Measurements from ENCODE around the gene ALPL. TPM values are rescaled to one million over a fixed set of nuclear protein-coding genes. Genes with fewer than 3 reads are reported as not detected.

The ALPL gene
- total RNA-seq, 2 experiments from 2014 or later = not detected

GRCh38 chr1:21524686-21525339 lies 15.6 kb downstream of the ALPL start:
- Mint-ChIP-seq H3K36me3 (ENCODE audit: low read depth) (no peaks in the 10 kb centered on the region), H3K4me1 (no peaks in the 10 kb centered on the region), H3K4me3 (no peak overlapping the region), H3K27ac (no peak overlapping the region), H3K9me3 (no peaks in the 10 kb centered on the region), H3K27me3 (peaks cover 6% of the 10 kb centered on the region)
- ChIA-PET POLR2A (no interaction called here), CTCF (no interaction called here)
- DNase-seq = no peak

GRCh38 chr1:21525340-21525717 lies 16.1 kb downstream of the ALPL start:
- no peaks in the 10 kb centered on the region for H3K9me3 Mint-ChIP-seq
- H3K36me3 Mint-ChIP-seq (ENCODE audit: low read depth) = no peaks in the 10 kb centered on the region
- H3K4me1 Mint-ChIP-seq = no peaks in the 10 kb centered on the region
- ChIA-PET CTCF (interaction anchor here (0.5 kb wide), 1 partner anchor 121 kb away, joined by 3 read pairs; no protein-coding TSS in a partner anchor), POLR2A (no interaction called here)
- no peak overlapping the region for H3K4me3 Mint-ChIP-seq
- no peak for DNase-seq
- peaks cover 8% of the 10 kb centered on the region for H3K27me3 Mint-ChIP-seq
- H3K27ac Mint-ChIP-seq = no peak overlapping the region

- H3K27me3 Mint-ChIP-seq = peaks cover 14% of the 10 kb centered on the region
- H3K4me1 Mint-ChIP-seq = no peaks in the 10 kb centered on the region
- no peak overlapping the region for H3K4me3 Mint-ChIP-seq
- ChIA-PET POLR2A (no interaction called here), CTCF (interaction anchor here (0.6 kb wide), 1 partner anchor 222 kb away, joined by 3 read pairs; no protein-coding TSS in a partner anchor)
- no peak for DNase-seq
- H3K36me3 Mint-ChIP-seq (ENCODE audit: low read depth) = no peaks in the 10 kb centered on the region
- no peaks in the 10 kb centered on the region for H3K9me3 Mint-ChIP-seq
- no peak overlapping the region for H3K27ac Mint-ChIP-seq
Measured at GRCh38 chr1:21526441-21526840, 17.2 kb downstream of the ALPL start.

GRCh38 chr1:21530368-21531016 lies 21.3 kb downstream of the ALPL start:
- Mint-ChIP-seq H3K27me3 (peaks cover 19% of the 10 kb centered on the region), H3K27ac (no peak overlapping the region), H3K4me1 (no peaks in the 10 kb centered on the region), H3K36me3 (ENCODE audit: low read depth) (no peaks in the 10 kb centered on the region), H3K9me3 (no peaks in the 10 kb centered on the region), H3K4me3 (no peak overlapping the region)
- POLR2A ChIA-PET = no interaction called here
- no peak for DNase-seq
- CTCF ChIA-PET = interaction anchor here (0.6 kb wide), 3 partner anchors 43 to 938 kb away, joined by 3 to 4 read pairs (median 3); no protein-coding TSS in a partner anchor

GRCh38 chr1:21531241-21531640 lies 22.0 kb downstream of the ALPL start:
- no peak for DNase-seq
- POLR2A ChIA-PET = no interaction called here
- CTCF ChIA-PET = no interaction called here
- no peak overlapping the region for H3K4me3 Mint-ChIP-seq
- H3K36me3 Mint-ChIP-seq (ENCODE audit: low read depth) = no peaks in the 10 kb centered on the region
- H3K27me3 Mint-ChIP-seq = peaks cover 19% of the 10 kb centered on the region
- no peaks in the 10 kb centered on the region for H3K9me3 Mint-ChIP-seq
- H3K4me1 Mint-ChIP-seq = no peaks in the 10 kb centered on the region
- H3K27ac Mint-ChIP-seq = no peak overlapping the region

- no peaks in the 10 kb centered on the region for H3K9me3 Mint-ChIP-seq
- peaks cover 16% of the 10 kb centered on the region for H3K27me3 Mint-ChIP-seq
- H3K36me3 Mint-ChIP-seq (ENCODE audit: low read depth) = no peaks in the 10 kb centered on the region
- H3K27ac Mint-ChIP-seq = no peak overlapping the region
- H3K4me1 Mint-ChIP-seq = no peaks in the 10 kb centered on the region
- ChIA-PET CTCF (interaction anchor here (1.1 kb wide), 1 partner anchor 10 kb away, joined by 3 read pairs; no protein-coding TSS in a partner anchor), POLR2A (no interaction called here)
- DNase-seq = no peak
- no peak overlapping the region for H3K4me3 Mint-ChIP-seq
Measured at GRCh38 chr1:21532496-21532895, 23.3 kb downstream of the ALPL start.

GRCh38 chr1:21532992-21533534 lies 23.8 kb downstream of the ALPL start:
- Mint-ChIP-seq H3K4me1 (no peaks in the 10 kb centered on the region), H3K9me3 (no peaks in the 10 kb centered on the region), H3K4me3 (no peak overlapping the region), H3K27me3 (peaks cover 21% of the 10 kb centered on the region), H3K27ac (no peak overlapping the region), H3K36me3 (ENCODE audit: low read depth) (no peaks in the 10 kb centered on the region)
- CTCF ChIA-PET = interaction anchor here (0.5 to 1.1 kb wide), 2 partner anchors 11 to 304 kb away, joined by 3 read pairs; no protein-coding TSS in a partner anchor
- no peak for DNase-seq
- POLR2A ChIA-PET = no interaction called here

GRCh38 chr1:21534146-21534545 lies 24.9 kb downstream of the ALPL start:
- CTCF ChIA-PET = no interaction called here
- H3K9me3 Mint-ChIP-seq = no peaks in the 10 kb centered on the region
- H3K36me3 Mint-ChIP-seq (ENCODE audit: low read depth) = no peaks in the 10 kb centered on the region
- H3K27ac Mint-ChIP-seq = no peak overlapping the region
- H3K4me3 Mint-ChIP-seq = no peak overlapping the region
- peaks cover 31% of the 10 kb centered on the region for H3K27me3 Mint-ChIP-seq
- H3K4me1 Mint-ChIP-seq = no peaks in the 10 kb centered on the region
- POLR2A ChIA-PET = no interaction called here
- no peak for DNase-seq

GRCh38 chr1:21534674-21535378 lies 25.6 kb downstream of the ALPL start:
- no peak overlapping the region for H3K4me3 Mint-ChIP-seq
- CTCF ChIA-PET = interaction anchor here (1.0 kb wide), 1 partner anchor 320 kb away, joined by 3 read pairs; no protein-coding TSS in a partner anchor
- H3K4me1 Mint-ChIP-seq = no peaks in the 10 kb centered on the region
- H3K36me3 Mint-ChIP-seq (ENCODE audit: low read depth) = no peaks in the 10 kb centered on the region
- DNase-seq = peak; percentile 41
- no peaks in the 10 kb centered on the region for H3K9me3 Mint-ChIP-seq
- no peak overlapping the region for H3K27ac Mint-ChIP-seq
- H3K27me3 Mint-ChIP-seq = peaks cover 30% of the 10 kb centered on the region
- POLR2A ChIA-PET = no interaction called here

- no peaks in the 10 kb centered on the region for H3K36me3 Mint-ChIP-seq (ENCODE audit: low read depth)
- no peaks in the 10 kb centered on the region for H3K9me3 Mint-ChIP-seq
- no peak overlapping the region for H3K4me3 Mint-ChIP-seq
- no peaks in the 10 kb centered on the region for H3K4me1 Mint-ChIP-seq
- POLR2A ChIA-PET = no interaction called here
- H3K27me3 Mint-ChIP-seq = peaks cover 27% of the 10 kb centered on the region
- H3K27ac Mint-ChIP-seq = no peak overlapping the region
- no peak for DNase-seq
- CTCF ChIA-PET = no interaction called here
Measured at GRCh38 chr1:21536218-21536617, 27.0 kb downstream of the ALPL start.

- Mint-ChIP-seq H3K27ac (no peak overlapping the region), H3K9me3 (no peaks in the 10 kb centered on the region), H3K4me3 (no peak overlapping the region), H3K36me3 (ENCODE audit: low read depth) (no peaks in the 10 kb centered on the region), H3K4me1 (no peaks in the 10 kb centered on the region), H3K27me3 (peaks cover 22% of the 10 kb centered on the region)
- CTCF ChIA-PET = interaction anchor here (0.6 kb wide), 1 partner anchor 1723 kb away, joined by 3 read pairs; no protein-coding TSS in a partner anchor
- DNase-seq = no peak
- POLR2A ChIA-PET = no interaction called here
Measured at GRCh38 chr1:21537511-21537931, 28.3 kb downstream of the ALPL start.

GRCh38 chr1:21537932-21538630 lies 28.9 kb downstream of the ALPL start:
- CTCF ChIA-PET = interaction anchor here (0.6 to 0.9 kb wide), 2 partner anchors 321 to 1722 kb away, joined by 3 read pairs; no protein-coding TSS in a partner anchor
- Mint-ChIP-seq H3K36me3 (ENCODE audit: low read depth) (no peaks in the 10 kb centered on the region), H3K4me1 (no peaks in the 10 kb centered on the region), H3K27ac (no peak overlapping the region), H3K9me3 (no peaks in the 10 kb centered on the region), H3K27me3 (peaks cover 22% of the 10 kb centered on the region), H3K4me3 (no peak overlapping the region)
- no peak for DNase-seq
- POLR2A ChIA-PET = no interaction called here

All from activated CD4-positive, alpha-beta T cell treated with anti-CD3 and anti-CD28 coated beads, Interleukin-2, amount 10 ng/mL, durations not matched to agents 7 days and 5 days (primary cell).